ENCODE results near the gene ESRRG. TPM values are rescaled to one million over a fixed set of nuclear protein-coding genes. Genes with fewer than 3 reads are reported as not detected.

The ESRRG gene
- total RNA-seq, 1 donor from 2014 or later, result not detected

GRCh38 chr1:216702170-216702569 is 21.1 kb downstream of the ESRRG start:
- H3K9me3 ChIP-seq, result no peaks in the 10 kb centered on the region
- no peak for TF ChIP-seq CTCF (IDR thresholded peaks at IDR 0.05)
- DNase-seq (ENCODE audit: low spot score in 2 of 2), result no peak
- no peak overlapping the region for H3K4me3 ChIP-seq
- intact Hi-C loops (cut with DNase I), result no loop called here
- H3K36me3 ChIP-seq, result no peaks in the 10 kb centered on the region
- H3K27ac ChIP-seq, result no peak overlapping the region
- H3K4me1 ChIP-seq, result no peaks in the 10 kb centered on the region
- no peaks in the 10 kb centered on the region for H3K27me3 ChIP-seq

- H3K9me3 ChIP-seq, result no peaks in the 10 kb centered on the region
- DNase-seq (ENCODE audit: low spot score in 2 of 2), result no peak
- H3K4me3 ChIP-seq, result no peak overlapping the region
- H3K36me3 ChIP-seq, result no peaks in the 10 kb centered on the region
- H3K27me3 ChIP-seq, result no peaks in the 10 kb centered on the region
- intact Hi-C loops (cut with DNase I), result no loop called here
- H3K4me1 ChIP-seq, result no peaks in the 10 kb centered on the region
- no peak for TF ChIP-seq CTCF (IDR thresholded peaks at IDR 0.05)
- H3K27ac ChIP-seq, result no peak overlapping the region
Observed at GRCh38 chr1:216700779-216701178, 22.4 kb downstream of the ESRRG start.

- no peaks in the 10 kb centered on the region for H3K36me3 ChIP-seq
- intact Hi-C loops (cut with DNase I), result no loop called here
- no peak for DNase-seq (ENCODE audit: low spot score in 2 of 2)
- no peak for TF ChIP-seq CTCF (IDR thresholded peaks at IDR 0.05)
- H3K27me3 ChIP-seq, result no peaks in the 10 kb centered on the region
- no peak overlapping the region for H3K4me3 ChIP-seq
- H3K4me1 ChIP-seq, result no peaks in the 10 kb centered on the region
- no peak overlapping the region for H3K27ac ChIP-seq
- H3K9me3 ChIP-seq, result no peaks in the 10 kb centered on the region
Observed at GRCh38 chr1:216691710-216692109, 31.5 kb downstream of the ESRRG start.

- H3K4me3 ChIP-seq, result no peak overlapping the region
- no peaks in the 10 kb centered on the region for H3K4me1 ChIP-seq
- no peak for DNase-seq (ENCODE audit: low spot score in 2 of 2)
- no peak for TF ChIP-seq CTCF (IDR thresholded peaks at IDR 0.05)
- H3K9me3 ChIP-seq, result no peaks in the 10 kb centered on the region
- H3K27me3 ChIP-seq, result no peaks in the 10 kb centered on the region
- intact Hi-C loops (cut with DNase I), result no loop called here
- no peak overlapping the region for H3K27ac ChIP-seq
- H3K36me3 ChIP-seq, result no peaks in the 10 kb centered on the region
Observed at GRCh38 chr1:216690603-216691002, 32.6 kb downstream of the ESRRG start.

DNA sequence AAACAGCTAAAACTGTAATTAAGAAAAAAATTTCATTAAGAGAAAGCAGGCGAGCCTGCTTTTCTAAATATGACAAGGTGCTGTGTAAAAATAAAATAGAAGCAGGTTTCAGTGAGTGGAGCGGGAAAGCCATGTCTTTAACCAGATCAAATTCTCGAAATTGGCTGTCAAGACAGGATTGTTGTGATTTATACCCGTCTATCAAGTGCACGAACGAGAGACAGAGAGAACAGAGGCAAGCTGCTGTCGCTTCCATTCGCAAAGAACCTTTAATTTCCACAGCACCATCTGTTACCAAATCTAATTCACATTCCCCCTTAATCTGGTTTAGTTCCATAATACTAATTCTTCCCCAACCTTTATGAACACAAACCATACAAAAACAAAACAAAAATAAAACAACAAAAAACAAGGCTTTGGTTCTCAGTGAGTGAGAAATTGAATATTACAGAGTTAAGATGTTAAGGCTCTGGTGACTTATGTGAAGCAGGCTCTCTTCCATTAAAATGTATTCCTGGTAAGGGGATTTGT is 35.0 kb downstream of the ESRRG start:
- Histone ChIP-seq H3K36me3 (no peaks in the 10 kb centered on the region), H3K27ac (no peak overlapping the region), H3K27me3 (no peaks in the 10 kb centered on the region), H3K4me1 (no peaks in the 10 kb centered on the region), H3K9me3 (no peaks in the 10 kb centered on the region), H3K4me3 (no peak overlapping the region)
- no peak for TF ChIP-seq CTCF (IDR thresholded peaks at IDR 0.05)
- intact Hi-C loops (cut with DNase I), result no loop called here
- DNase-seq (ENCODE audit: low spot score in 2 of 2), result no peak
